ENCODE results near the gene DTX3.
"Not testable (repeated sequence)": the region's sequence is repeated elsewhere in the genome, so short reads cannot be mapped to it uniquely, and the experiment has no call there.

The DTX3 gene

GRCh38 chr12:57609101-57609780, 4.6 kb downstream of the DTX3 start:
- no peak for DNase-seq

DNA sequence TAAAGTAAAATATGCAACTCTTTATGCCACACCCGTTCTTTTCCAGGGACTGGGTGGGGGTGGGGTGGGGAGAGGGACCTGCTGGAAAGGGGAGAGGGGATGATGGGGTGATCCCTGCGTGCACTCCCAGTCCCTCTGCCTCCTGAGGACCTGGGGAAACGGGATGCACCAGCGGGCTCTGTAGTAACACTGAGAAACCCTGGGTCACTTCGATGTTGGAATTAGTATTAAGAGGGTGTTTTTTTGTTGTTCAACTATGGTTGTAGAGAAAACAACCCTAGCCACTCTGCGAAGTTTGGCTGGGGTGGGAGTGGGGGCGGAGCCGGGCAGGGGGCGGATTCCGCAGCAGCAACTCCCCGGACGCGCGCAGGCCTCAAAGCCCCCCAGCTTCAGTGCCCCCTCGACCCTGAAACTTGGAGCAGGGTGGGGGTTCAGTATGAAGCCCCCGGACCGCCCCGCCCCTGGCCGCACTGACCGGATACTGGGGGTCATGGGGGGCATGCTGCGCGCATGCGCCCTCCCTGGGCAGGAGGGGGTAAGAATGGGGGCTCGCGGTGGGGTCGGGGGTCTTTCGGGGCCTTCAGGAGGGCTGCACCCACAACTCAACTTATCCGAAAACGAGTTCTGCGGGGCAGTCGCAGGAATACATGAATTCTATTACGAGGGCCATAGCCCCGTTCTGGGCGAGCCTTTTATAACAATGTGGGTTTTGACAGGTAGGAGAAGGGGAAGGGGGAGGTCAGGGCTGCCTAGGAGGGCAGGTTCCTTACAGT, 5.3 kb downstream of the DTX3 start:
- DNase-seq: no peak

GRCh38 chr12:57610554-57611107, 6.0 kb downstream of the DTX3 start:
- no peak for DNase-seq

DNA sequence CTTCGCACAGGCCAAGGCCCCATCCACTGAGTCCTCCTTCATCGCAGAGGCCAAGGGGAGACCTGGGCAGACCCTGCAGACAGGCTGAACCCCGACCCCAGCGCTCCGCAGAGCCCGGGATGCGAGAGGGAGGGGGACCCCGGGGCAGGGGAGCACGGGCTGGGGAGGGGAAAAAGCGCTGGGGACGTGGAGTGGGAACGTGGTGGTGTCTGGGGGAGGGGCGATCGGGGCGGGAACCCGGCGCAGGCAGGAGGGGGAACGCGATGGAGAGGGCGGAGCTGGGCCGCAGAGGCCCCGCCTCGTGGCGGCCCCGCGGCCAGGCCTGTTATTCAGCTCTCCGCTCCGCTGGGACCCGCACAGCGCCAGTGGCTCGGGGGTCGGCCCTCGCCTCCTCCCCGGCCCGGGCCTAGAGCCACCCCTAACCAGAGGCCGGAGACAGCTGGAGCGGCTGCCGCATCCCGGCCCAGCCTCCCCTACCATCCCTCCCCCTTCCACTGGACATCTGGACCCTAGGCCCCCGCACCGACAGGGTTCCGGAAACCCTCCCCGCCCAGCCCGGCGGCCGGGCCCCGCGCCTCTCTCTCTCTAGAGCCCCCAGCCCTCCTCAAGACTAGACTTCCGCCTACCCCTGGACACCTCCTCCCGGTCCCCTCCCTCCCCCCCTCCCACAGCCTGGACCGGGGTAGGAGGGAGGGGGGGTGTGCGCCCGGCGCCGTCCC, 6.6 kb downstream of the DTX3 start, which contains the start of gene ARHGEF25:
TSS of gene ARHGEF25 (plus strand) at position 328 of the 719 bp plus-strand sequence. CDS start 460 bp downstream, outside the sequence.
- DNase-seq: peak; percentile 14

DNA sequence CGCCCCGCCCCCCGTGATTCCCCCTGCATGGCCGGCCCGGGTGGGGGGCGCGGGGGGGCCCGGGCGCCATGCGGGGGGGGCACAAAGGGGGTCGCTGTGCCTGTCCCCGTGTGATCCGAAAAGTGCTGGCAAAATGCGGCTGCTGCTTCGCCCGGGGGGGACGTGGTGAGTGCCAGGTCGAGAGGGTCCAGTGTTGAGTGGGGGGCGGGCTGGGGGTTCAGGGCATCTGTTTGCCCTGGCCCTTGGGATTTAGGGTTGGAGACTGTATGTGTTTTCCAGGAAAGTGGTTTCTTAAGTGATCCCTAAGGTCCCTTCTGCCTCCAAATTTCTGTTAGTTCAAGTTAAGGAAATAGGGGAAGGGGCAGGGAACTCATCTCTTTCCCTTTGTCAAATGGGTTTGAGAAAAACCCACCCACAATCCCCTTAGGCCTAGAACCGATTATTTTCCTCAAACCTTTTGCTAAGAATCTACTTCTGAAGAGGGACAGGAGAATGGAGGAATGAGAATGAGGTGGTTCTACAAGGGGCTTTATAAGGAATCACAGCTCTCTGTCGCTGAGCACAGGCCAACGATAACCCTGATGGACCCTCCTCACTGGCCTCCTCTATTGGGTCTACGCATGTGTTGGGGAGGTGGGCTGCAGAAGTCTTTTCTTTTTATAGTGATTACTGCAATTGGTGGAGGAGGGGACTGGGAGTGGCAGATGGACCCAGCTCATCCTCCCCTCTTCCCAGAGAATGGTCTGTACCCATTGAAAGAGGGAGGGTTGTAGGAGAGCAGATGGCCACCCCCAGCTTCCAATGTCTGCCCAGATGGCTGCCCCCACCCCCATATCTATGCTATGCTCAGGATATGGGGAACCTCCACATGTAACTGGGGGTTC, 7.4 kb downstream of the DTX3 start:
- no peak for DNase-seq

- no peak for DNase-seq
Observed at GRCh38 chr12:57612711-57613426, 8.2 kb downstream of the DTX3 start.

- DNase-seq: no peak
Observed at GRCh38 chr12:57613427-57614109, 8.9 kb downstream of the DTX3 start.

DNA sequence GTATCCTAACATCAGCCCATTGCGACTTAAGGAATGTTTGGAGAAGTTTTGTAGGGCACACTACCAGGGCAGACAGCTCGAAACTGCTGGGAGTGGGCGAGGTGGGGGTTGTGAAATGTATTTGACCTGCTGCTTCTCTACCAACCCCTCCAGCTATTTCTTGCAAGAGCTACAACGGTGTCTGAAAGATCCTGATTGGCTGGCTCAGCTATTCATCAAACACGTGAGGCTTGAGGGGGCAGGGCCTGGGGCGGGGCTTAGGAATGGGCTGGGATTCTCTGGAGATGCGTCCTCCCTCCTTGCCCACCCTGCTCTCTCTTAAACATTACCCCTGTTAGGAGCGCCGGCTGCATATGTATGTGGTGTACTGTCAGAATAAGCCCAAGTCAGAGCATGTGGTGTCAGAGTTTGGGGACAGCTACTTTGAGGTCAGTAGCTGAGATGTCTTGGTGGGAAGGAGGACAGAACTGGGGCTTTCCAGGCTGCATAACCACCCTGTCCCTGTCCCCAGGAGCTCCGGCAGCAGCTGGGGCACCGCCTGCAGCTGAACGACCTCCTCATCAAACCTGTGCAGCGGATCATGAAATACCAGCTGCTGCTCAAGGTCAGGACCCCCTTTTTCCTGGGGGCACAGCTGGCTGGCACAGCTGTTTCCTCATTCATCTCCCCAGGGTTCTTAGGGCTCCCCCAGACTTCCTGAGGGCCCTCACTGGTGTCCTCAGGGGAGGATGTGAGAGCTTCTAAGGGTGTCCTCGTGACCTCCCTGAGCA, 9.7 kb downstream of the DTX3 start:
- DNase-seq: no peak

DNA sequence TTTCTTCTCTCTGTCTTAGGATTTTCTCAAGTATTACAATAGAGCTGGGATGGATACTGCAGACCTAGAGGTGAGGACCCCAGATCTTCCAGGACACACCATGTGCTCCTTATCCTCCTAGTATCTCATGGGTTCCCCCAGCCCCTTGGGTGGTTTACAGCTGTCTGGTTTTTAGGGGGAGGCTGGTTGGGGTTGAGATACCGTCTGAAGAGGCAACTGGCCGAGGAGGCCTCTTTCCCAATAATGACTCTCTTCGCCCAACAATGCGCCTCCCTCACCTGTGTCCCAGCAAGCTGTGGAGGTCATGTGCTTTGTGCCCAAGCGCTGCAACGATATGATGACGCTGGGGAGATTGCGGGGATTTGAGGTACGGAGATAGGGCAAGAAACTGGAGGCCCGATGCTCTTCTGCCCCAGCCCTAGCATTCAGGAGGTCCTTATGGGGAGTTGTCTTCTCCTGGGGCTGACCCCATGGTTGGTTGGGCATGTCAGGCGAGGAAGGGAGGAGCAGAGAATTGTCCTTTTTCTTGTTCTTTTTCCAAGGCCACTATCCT, 10.4 kb downstream of the DTX3 start:
- no peak for DNase-seq

GRCh38 chr12:57615637-57616036, 11.0 kb downstream of the DTX3 start:
- no peak for DNase-seq

DNA sequence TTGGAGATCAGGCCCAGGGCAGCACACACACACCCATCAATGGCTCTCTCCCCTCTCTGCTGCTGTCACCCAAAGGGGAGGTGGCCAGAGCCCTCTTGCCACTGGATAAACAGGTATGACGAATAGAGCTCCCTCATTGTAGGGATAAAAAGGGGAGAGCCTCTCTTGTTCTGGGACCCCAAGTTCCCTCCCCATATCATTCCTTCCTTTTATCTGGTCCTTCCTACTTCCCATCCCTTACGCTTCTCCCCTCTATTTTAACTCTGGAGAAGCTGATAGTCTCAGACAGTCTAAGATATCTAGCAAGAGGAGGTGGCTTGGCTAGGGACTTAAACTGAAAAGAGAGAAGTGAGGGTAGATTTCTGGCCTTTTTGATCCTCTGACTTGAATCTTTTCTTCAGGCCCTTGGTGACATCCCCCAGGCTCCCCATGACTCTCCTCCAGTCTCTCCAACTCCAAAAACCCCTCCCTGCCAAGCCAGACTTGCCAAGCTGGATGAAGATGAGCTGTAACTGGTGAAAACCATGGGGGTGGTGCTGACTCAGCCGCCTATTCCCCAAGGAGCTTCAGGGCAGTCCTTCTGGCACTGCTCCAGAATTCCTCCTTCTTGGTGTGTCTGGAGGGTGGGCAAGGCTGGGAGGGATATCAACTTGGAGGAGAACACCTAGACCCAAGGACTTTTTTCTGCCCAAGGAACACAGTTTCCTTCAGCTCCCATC, 11.9 kb downstream of the DTX3 start:
- DNase-seq: no peak

GRCh38 chr12:57617942-57618341, 13.3 kb downstream of the DTX3 start:
- DNase-seq: no peak

DNA sequence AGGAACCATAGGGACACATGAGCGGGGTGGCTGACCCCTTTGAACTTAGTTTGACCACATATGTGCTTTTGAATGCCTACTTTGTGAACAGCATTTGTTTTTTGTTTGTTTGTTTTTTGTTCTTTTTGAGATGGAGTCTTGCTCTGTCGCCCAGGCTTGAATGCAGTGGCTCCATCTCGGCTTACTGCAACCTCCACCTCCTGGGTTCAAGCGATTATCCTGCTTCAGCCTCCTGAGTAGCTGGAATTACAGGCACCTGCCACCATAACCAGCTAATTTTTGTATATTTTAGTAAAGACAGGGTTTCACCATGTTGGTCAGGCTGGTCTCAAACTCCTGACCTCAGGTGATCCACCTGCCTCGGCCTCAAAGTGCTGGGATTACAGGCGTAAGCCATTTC, 13.8 kb downstream of the DTX3 start:
- DNase-seq: not testable (repeated sequence)

- no peak for DNase-seq
Observed at GRCh38 chr12:57618966-57619433, 14.4 kb downstream of the DTX3 start.

GRCh38 chr12:57619434-57620244, 15.0 kb downstream of the DTX3 start:
- DNase-seq: no peak

GRCh38 chr12:57620245-57620935, 15.8 kb downstream of the DTX3 start:
- no peak for DNase-seq

GRCh38 chr12:57620936-57621496, 16.4 kb downstream of the DTX3 start:
- DNase-seq: no peak
